HG03280 (cell line): ENCODE data around the gene TMEM125.

Experiments
- ATAC-seq: cut with Tn5 transposase; IDR thresholded peaks from one replicate; pipeline ENCODE4 v1.9.1; 2021; ENCODE audit warnings: mild to moderate bottlenecking, moderate library complexity; ENCODE audit not compliant: unreplicated experiment

TMEM125 gene

DNA sequence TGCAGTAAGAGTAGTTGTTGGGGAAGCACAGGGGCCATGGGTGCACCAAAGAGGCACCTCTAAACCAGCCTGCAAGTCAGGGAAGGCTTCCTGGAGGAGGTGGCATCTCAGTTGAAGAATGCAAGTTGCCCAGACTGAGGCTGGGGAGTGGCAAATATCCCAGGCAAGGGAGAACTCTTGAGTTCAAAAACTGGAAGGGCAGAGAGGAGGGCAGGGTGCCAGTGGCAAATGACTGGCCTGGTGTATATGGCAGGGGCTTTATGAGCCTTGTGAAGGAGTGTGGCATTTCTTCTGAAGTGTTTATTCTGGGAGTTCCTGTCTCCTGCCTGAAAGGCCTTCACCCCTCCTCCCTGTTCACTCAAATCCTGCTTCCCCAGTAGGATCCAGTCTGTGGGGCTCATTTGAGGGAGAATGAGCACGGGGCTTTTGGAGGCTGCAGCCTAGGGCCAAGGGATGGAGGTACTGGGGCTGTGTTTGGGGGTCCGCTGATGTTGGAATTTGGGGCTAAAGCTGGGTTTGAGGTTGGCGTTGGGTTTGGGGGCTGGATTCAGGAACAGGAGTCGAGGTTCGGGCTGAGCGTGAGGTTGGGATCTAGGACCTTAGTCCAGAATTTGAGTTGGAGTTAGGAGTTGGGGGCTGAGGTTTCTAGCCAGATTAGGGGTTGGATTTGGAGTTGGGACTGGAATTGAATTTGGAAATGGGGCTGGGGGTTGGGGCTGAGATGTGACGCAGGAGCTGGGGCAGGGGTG is at the start of gene TMEM125:
TMEM125 (plus strand) TSS at position 357 of the 749 bp plus-strand sequence. CDS start 2,740 bp downstream, outside the sequence.
- no peak for ATAC-seq

DNA sequence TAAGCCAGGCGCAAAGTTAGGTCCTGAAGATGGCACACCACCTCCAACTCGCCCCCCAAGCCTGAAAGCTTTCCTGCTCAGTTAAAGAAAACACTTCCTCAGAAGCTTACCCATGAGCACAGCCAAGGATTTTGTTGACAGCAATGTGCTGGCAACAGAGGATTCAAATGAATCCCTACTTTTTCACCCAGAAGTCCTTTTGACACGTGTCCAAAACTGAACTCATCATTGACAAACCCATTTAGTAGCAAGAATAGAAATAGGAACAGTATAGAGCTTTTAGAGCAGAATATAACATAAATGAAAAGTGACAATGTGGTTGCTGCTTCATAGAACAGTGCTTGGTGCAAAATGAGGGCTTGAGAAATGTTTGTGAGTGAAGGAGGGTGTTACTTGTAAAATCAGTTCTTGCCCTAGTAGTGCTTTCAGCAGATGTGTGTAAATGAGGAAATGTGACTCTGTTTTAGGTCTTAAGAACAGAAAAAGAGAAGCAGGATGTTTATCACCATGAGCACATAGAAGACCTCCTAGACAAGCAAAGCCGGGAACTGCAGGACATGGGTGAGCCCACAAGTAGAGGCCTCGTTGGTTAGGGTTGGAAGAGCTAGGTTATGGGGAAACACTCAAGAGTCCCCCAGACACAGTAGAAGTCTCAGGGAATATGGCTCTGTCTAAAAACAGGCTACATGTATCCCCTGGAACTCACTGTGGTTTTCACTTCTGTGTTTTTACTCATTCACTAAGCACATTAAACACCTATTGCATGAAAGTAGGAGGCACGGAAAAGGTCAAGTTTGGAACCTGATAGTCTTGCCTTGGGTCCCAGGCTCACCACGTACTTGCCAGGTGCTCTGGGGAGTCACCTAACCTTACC is 48.6 kb upstream of the TMEM125 start:
- ATAC-seq = peak; percentile 80

DNA sequence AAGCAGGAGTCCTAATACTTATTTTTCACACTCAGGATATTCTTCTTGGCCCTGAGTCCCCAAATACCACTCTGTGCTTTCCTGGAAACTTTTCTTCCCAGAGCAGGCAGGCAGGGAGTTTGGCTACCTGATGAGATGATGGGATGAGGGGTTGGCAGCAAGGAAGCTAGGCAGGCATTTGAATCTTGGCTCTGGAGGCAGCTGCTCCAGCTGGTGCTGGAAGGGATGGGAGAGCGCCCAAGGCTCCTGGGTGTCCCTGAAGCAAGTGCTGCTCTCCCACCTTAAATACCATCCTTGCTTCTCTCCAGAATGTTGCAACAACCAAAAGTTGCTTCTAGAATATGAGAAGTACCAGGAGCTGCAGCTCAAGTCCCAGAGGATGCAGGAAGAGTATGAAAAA is 48.0 kb upstream of the TMEM125 start:
- ATAC-seq = no peak

DNA sequence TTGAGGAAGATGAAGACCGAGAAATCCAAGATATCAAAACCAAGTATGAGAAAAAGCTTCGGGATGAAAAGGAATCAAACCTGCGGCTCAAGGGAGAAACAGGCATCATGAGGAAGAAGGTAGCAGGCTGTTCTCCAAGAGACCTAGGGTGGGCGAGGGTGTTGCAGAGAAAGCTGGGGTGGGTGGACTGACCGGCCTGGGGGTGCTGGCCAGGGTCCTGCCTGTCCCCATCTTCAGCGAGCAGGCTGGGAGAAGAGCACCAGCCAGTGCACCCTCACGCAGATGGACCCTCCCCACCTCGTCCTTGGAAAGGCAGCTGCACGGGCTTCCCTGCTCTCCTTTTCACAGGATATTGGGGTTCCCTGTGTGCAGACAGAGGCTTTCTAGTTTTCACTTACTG is 46.9 kb upstream of the TMEM125 start:
- ATAC-seq = no peak

DNA sequence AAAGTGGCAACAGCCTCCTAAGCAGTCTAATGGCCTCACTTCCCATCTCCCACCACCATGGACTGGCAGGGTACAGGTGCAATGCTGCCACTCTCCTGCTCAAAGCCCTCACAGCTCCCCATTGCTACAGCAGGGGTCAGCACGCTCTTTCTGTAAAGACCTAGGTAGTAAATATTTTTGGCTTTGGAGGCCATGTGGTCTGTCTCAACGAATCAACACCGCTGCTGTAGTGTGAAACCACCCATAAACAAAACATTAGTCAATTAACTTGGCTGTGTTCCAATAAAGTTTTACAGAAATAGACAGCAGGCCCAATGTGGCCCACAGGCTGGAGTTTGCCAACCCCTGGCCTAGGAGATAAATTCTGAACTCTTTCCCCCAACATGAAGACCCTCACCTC is 44.6 kb upstream of the TMEM125 start:
- no peak for ATAC-seq

DNA sequence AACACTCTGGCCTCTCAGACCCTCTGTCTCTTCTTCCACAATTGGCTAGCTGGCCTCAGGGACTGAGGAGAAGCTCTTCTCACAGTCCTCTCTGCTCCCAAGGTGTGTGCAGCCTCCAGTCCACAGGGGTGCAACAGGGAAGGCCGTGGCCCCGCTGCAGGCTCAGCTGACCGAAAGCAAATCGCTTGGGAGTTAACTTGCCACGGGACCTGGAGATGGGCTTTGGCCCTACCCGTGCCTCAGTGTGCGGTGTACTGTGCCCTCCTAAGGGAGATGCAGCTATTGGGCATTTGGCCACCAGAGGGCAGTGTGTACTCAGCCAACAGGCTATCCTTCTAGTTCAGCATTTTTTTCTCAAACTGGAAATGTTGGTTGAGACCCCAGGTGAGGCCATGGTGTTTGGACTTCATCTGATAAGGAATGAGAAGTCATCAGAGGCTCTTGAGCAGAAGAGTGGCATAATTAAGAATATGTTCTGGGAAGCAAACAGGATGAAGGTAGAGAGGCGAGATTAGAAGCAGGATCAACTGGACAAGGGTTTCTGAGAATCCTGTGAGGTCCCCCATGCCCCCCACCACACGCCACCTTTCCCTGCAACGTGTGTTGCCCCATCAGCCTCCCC is 42.5 kb upstream of the TMEM125 start:
- peak; percentile 59 for ATAC-seq

DNA sequence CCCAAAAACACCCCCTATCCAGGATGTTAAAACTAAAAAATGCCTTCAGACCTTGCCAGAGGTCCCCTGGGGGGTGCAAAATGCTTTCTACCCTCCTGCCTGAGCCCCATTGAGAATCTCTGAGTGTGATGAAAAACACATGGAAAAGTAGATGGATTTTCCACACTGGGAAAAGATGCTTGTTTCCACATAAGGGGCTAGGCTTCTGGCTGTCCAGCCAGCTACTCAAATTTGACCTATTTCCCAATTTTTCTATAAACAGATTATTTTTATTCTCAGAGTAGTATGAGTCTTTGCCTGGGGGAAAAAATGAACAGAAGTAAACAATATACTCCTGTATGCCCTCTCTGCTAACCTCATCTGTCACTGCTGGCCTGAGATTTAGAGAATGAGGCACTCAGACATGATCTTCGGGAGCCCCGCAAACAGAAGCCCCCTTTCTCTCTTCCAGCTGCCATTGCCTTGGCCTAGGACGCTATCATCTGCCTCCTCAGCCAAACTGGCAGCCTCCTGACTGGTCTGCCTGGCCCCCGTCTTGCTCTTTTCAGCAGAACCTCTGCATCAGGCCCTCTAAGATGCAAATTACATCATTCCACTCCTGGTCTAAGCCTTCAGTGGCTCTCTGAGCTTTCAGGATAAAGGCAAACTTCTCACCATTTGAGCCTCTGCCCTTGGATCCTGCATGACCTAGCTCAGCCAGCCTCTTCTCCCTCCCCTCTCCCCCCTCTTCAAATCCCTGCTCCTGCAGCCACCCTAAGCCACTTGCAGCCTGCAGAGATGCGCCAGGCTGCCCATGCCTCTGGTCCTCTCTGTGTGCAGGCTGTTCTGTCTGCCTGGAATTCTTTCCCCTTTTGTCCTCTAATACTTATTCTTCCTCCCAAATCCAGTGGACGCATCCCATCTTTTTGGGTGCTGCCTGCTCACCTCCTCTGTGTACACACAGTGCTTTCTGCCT is 39.7 kb upstream of the TMEM125 start:
- ATAC-seq = no peak

DNA sequence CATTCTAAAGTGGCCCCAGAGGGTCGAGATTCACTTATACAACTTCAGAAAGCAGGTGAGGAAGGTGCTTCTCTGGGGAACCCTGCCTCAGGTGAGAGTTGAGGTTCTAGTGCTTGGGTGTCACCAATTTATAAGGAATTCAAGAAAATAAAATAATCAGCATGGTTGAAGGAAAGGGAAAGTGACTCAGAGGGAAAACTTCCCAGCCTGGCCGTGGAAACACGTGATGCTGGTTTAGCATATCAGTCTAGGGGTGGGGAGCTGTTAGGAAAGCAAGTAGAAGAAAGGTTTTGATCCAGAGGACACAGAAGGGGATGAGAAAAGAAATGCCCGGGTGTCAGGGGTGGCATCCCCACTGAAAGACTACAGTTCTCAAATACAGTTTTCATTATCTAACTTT is 37.7 kb upstream of the TMEM125 start:
- ATAC-seq = no peak

DNA sequence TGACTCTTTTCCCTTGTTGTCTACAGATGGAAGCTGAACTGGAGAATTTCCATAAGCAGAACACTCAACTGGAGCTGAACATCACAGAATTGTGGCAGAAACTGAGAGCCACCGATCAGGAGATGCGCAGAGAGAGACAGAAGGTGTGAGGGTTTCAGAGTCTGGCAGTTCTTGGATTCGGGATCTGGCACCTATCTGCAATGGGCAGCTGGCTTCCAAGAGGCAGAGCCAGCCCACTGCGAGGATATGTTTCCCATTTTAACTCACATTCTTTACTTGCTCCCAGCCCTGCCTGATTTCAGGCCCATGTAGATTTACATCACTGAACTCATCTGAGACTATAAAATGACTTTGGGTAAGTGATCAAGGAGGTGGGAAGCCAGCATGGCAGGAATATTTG is 37.3 kb upstream of the TMEM125 start:
- no peak for ATAC-seq

DNA sequence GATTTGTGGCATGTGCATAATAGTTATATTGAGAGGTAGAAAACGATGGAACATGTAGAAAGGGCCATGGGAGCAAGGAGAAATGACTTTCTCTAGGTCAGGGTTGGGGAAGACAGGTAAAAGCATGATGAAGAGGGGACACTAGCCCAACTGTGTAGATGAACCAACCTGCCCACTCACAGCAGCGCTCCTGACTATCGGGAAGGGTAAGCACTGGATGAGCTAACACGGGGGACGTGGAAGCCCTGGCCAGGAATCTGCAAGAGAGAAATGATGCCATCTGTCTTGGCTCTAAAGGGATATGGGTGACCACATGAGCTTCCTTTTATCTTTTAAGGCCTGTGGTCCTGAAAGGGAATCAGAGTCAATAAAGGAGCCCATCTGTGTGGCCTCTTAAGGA is 36.2 kb upstream of the TMEM125 start:
- no peak for ATAC-seq

DNA sequence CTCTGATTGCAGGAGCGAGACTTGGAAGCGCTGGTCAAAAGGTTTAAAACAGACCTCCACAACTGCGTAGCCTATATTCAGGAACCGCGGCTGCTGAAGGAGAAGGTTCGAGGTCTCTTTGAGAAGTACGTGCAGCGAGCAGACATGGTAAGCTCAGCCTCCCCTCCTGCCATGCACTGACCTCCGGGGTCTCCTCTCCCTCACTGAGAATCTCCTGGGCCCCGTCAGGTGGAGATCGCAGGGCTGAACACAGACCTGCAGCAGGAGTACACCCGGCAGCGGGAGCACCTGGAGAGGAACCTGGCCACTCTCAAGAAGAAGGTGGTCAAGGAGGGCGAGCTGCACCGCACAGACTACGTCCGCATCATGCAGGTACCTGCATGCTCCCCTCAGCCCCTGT is 35.5 kb upstream of the TMEM125 start:
- ATAC-seq = no peak

DNA sequence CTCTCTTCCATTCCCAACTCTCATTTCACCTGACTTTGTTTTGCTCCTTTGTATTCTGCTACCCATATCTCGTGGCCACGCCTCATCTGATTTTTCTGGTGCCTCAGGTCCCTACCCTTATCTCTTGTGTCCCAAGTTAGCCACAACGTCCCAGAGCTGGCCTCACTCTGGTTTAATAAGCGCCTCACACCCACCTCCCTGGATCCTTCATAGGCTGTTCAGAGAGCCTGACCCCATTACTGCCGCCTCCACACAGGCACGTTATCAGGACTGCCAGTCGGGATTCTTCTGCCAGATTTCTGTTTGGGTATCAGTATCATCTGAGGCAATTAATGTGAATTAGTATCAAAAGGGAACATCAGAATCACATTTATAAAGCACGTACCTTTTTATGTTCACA is 34.7 kb upstream of the TMEM125 start:
- no peak for ATAC-seq

DNA sequence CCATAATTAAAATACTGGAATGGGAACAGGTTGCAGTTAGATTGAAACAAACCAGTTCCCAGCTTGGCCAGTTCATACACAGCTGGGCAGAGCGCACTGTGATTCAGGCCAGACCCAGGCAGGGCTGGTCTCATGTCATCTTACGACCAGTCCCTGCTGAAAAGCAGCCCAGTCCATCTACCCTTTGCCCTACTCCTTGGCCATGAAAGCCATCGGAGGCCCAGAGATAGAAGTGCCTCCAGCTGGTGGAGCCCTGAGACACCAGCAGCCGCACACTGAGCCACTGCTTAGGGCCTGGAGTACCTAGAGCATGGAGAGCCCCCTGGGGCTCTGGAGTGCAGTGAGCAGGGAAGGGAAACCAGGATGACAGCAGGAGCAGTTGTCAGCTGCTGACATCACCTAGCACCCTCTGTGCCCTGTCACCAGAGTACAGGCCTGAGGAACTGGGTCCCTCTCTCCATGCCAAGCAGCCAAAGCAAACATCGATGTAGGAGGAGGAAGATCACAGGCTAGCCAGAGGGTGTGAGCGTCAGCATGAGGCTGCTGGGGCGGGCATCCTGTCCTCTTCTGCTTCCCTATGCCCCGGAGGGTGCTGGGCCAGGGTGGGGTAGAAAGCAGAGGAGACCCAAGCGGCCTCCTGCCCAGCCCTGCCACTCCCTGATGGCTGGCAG is 34.2 kb upstream of the TMEM125 start:
- no peak for ATAC-seq

DNA sequence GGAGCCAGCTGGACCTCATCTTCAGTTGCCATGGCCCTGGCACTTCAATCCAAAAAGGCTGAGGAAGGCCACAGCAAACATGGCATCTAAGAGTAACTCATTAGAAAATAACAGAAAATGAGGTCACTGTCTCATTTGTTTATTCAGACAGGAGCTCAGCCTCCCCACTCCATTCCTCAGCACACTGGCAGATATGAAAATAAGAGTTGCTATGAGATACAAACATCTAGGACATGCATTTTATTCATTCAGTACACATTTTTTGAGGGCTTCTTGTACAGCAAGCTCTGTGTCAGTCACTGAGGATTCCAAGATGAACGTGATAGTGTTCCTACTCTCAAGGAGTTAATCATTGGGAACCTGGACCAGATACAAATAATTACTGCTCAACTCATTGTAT is 32.7 kb upstream of the TMEM125 start:
- ATAC-seq = no peak

DNA sequence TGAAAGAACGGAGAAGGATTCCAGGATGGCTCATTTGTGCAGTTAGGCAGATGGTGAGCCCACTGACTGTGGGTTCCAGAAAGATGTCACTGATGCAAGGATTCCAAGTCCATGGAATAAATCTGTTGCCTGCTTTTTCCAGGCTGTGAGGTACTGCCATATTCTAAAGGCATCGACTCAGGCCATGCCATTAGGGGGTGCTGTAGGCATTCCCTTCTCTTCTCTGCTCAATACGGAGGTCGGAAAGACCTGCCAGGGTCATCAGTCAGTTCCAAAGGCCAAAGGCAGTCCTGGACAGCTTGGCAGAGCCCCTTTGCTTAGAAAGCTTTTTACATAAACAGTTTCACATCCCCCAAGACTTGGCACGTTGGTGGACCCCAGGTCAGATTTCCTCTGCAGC is 31.7 kb upstream of the TMEM125 start:
- no peak for ATAC-seq

DNA sequence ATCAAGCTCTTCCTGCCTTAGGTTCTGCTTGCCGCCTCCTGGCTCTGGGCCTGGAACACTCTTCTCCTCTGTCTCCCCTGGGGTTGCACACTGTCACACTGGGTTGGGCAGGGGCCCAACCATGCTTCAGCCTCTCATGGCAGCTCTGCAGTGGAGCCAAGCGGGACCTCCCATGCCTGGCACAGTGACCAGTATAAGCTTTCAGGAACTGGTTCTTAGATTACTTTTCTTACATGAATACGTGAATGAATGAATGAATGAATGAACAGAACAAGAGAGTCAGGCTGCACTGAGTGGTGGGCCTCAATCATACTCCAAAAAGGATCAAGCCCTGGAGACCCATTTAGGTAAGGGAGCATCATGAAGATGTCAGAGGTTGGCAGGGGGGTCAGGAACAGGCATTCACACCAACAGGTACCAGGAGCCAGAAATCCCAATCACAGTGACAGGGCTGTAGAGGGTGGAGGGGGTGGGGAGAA is 30.8 kb upstream of the TMEM125 start:
- peak; percentile 24 for ATAC-seq

DNA sequence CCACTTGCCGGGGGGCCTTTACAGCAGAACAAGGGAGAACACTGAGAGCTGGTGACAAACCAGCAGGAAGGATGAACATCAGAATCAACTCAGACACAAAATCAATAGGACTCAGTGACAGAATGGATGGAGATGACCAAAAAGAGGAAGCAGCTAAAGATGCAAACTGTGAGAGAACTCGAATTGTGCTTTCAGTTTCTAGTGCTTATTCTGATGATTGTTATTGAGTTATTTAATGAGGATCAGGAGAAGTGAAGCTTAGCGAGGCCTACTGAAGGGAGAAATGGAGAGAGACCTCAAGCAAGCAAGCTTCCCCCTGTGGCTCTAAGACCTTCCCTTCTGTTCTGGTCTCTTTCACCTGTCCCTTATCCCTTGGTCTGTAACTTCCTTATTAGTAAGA is 30.3 kb upstream of the TMEM125 start:
- ATAC-seq = peak; percentile 73

DNA sequence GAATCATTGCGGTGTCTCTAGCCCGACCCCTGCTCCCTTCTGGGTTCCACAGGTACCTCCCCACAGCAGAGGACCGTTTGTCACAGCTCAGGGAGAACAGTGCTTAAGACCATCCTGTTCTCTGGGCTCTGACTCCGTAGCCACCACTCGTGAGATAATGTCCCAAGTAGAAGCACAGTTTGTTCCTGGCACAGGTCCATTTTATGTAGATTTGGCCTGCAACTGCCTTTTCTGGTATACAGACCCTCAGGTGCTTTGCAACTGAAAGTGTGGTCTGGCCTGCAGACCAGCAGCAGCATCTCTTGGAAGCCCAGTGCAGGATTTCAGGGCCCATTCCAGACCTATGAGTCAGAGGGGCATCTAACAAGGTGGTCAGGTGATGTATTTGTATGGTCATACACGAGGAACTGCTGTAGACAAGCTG is 28.4 kb upstream of the TMEM125 start:
- ATAC-seq = no peak

DNA sequence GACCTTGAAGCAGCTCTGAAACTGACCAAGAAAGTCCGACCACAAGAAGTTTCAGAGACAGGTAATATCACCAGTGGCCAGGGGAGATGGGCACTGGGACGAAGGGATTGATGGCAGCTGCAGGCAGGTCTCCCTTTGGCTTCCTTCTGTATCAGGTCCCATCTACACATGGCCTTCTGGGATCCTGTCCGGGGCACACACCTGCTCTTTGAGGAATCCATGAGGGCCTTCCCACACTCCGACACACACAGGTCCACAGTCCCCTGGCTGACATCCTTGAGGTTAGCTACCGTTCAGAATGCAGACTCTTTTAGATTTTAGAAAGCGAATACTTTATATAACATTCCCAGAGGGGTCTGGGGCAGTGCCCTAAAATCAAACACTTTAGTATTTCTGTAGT is 26.5 kb upstream of the TMEM125 start:
- no peak for ATAC-seq
